ENCODE results near the gene MMD2.

DNA sequence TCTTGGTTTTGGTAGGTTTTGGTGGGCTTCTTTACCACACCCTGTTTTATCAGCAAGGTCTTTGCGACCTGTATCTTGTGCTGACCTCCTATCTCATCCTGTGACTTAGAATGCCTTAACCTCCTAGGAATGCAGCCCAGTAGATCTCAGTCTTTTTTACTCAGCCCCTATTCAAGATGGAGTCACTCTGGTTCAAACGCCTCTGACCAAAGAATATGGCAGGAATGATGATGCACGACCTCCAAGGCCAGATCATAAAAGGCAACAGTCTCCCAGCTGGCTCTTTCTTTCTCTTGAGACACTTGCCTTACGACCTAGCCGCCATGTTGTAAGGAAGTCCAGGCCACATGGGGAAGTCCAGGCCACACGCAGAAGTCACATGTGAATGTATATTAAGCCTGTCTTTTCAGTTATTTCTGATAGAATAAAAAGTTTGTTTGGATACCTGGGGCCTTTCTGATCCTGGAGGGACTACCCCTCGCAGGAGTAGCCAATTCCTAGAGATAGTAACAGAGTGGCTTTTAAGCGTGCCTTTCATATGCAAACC lies 65.0 kb downstream of the MMD2 start:
- TF ChIP-seq, protein P1, sequence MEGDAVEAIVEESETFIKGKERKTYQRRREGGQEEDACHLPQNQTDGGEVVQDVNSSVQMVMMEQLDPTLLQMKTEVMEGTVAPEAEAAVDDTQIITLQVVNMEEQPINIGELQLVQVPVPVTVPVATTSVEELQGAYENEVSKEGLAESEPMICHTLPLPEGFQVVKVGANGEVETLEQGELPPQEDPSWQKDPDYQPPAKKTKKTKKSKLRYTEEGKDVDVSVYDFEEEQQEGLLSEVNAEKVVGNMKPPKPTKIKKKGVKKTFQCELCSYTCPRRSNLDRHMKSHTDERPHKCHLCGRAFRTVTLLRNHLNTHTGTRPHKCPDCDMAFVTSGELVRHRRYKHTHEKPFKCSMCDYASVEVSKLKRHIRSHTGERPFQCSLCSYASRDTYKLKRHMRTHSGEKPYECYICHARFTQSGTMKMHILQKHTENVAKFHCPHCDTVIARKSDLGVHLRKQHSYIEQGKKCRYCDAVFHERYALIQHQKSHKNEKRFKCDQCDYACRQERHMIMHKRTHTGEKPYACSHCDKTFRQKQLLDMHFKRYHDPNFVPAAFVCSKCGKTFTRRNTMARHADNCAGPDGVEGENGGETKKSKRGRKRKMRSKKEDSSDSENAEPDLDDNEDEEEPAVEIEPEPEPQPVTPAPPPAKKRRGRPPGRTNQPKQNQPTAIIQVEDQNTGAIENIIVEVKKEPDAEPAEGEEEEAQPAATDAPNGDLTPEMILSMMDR (IDR thresholded peaks at IDR 0.05): no peak
- TF ChIP-seq, protein P2, sequence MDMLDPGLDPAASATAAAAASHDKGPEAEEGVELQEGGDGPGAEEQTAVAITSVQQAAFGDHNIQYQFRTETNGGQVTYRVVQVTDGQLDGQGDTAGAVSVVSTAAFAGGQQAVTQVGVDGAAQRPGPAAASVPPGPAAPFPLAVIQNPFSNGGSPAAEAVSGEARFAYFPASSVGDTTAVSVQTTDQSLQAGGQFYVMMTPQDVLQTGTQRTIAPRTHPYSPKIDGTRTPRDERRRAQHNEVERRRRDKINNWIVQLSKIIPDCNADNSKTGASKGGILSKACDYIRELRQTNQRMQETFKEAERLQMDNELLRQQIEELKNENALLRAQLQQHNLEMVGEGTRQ (CRISPR knock-in tag; IDR thresholded peaks at IDR 0.05): no peak

Data from WTC11 (cell line).